Activated B cell treated with CpG ODN at 0.5 μM for 24 hours (primary cell): Measurements from ENCODE around the gene ARIH1. TPM values are rescaled to one million over a fixed set of nuclear protein-coding genes. Genes with fewer than 3 reads are reported as not detected.

Source experiments
- total RNA-seq: library from RNA; stranded (reverse); gene quantifications from 2 replicates; pipeline ENCODE4 v1.2.3, GENCODE V29; 2022

ARIH1 gene
- total RNA-seq, 1 donor from 2014 or later: 159 TPM

Other genes with a start within 250 kb of the ARIH1 start
- gene PKM, start 243.1 kb upstream of the ARIH1 start, total RNA-seq: 1,253 and 1,275 TPM in 2 replicates
- 70.7 and 81.4 TPM in 2 replicates for gene PARP6, start 201.8 kb upstream of the ARIH1 start, total RNA-seq
- 2.0 and 2.2 TPM in 2 replicates for gene CELF6, start 154.2 kb upstream of the ARIH1 start, total RNA-seq
- gene HEXA, start 98.3 kb upstream of the ARIH1 start, total RNA-seq: 100 and 102 TPM in 2 replicates
- gene TMEM202, start 76.0 kb upstream of the ARIH1 start, total RNA-seq: not detected in 2 replicates
- gene GOLGA6B, start 180.4 kb downstream of the ARIH1 start, total RNA-seq: not detected in 2 replicates
- gene HIGD2B, start 211.9 kb downstream of the ARIH1 start, total RNA-seq: 0.20 and 0.55 TPM in 2 replicates
- gene BBS4, start 211.9 kb downstream of the ARIH1 start, total RNA-seq: 19.4 and 21.4 TPM in 2 replicates